Endothelial cell of umbilical vein (primary cell): ENCODE data around the gene ZC3H14. TPM values are rescaled to one million over a fixed set of nuclear protein-coding genes. Genes with fewer than 3 reads are reported as not detected.

Experiments used
- BruUV-seq: library from RNA; stranded (reverse); fragments of 400-500 nt; replicated peaks from 2 replicates; lab custom pipeline; 2021; lab: Mats Ljungman, UMichigan
- CTCF ChIA-PET: fragments of 300-600, 350-600 bp; sonication (Branson Sonifier 250); formaldehyde crosslinking; loops from one replicate; lab custom pipeline; 2021; ENCODE audit warnings: antibody characterized with exemption, inconsistent platforms; lab: Charles Lee
- POLR2A ChIA-PET: fragments of 300-600, 350-600 bp; sonication (Branson Sonifier 250); formaldehyde crosslinking; loops from one replicate; lab custom pipeline; 2021; ENCODE audit warnings: antibody characterized with exemption, inconsistent platforms; lab: Charles Lee
- DNase-seq: peaks from one replicate; pipeline ENCODE4 v3.0.0-alpha.2; 2011; ENCODE audit warnings: low read depth, low spot score
- FAIRE-seq: peaks from 2 replicates; lab custom pipeline; 2011; peaks lifted over from hg19 to GRCh38; lab: Jason Lieb, UNC
- H2AFZ ChIP-seq: 2 replicates; pipeline ENCODE4 v1.6.0; 2012; ENCODE audit warnings: low read depth, low read length, control low read depth, inconsistent platforms
- H3K27ac ChIP-seq: 2 replicates; pipeline ENCODE4 v1.5.1; 2011; ENCODE audit warnings: low read depth, mild to moderate bottlenecking, control low read depth, low read length, moderate library complexity; ENCODE audit not compliant: insufficient read depth
- H3K27me3 ChIP-seq, 2 experiments: 2 replicates each; pipeline versions ENCODE4 v1.6.0 to v1.6.1; 2011; ENCODE audit warnings: low read length in 2 of 2, mixed read lengths in 1 of 2; ENCODE audit not compliant: control insufficient read depth in 2 of 2, insufficient read depth in 2 of 2
- H3K36me3 ChIP-seq, 2 experiments: 2 replicates in 1 of 2; 3 replicates in 1 of 2; pipeline ENCODE4 v1.5.1; 2011; ENCODE audit warnings: low read length in 2 of 2, mild to moderate bottlenecking in 1 of 2, moderate library complexity in 1 of 2; ENCODE audit not compliant: control insufficient read depth in 2 of 2, insufficient read depth in 2 of 2; ENCODE audit errors: extremely low read depth in 1 of 2
- H3K4me1 ChIP-seq: 3 replicates; pipeline ENCODE4 v1.5.1; 2011; ENCODE audit warnings: mild to moderate bottlenecking, low read length; ENCODE audit not compliant: control insufficient read depth, insufficient read depth; ENCODE audit errors: extremely low read depth
- H3K4me2 ChIP-seq: 2 replicates; pipeline ENCODE4 v1.6.1; 2011; ENCODE audit warnings: low read length, control low read depth, mixed read lengths; ENCODE audit not compliant: insufficient read depth
- H3K4me3 ChIP-seq, 3 experiments: fragments of 200-600 bp in 1 of 3; sonication (generic), shearing (Covaris generic) in 1 of 3; replicated peaks in 1 of 3; 2 replicates each; pipeline ENCODE4 v1.5.1; 2011 to 2016; ENCODE audit warnings: control low read depth in 3 of 3, low read length in 3 of 3, mild to moderate bottlenecking in 2 of 3, inconsistent platforms in 1 of 3, low read depth in 1 of 3, moderate library complexity in 1 of 3; ENCODE audit not compliant: insufficient read depth in 1 of 3
- H3K79me2 ChIP-seq: 2 replicates; pipeline ENCODE4 v1.6.0; 2012; ENCODE audit warnings: low read length, inconsistent platforms; ENCODE audit not compliant: control insufficient read depth, insufficient read depth
- H3K9ac ChIP-seq: replicated peaks from 2 replicates; pipeline ENCODE3; 2011; ENCODE audit warnings: low read length, control low read depth; ENCODE audit not compliant: insufficient read depth; ENCODE audit errors: extremely low read depth
- H3K9me1 ChIP-seq: replicated peaks from 3 replicates; pipeline ENCODE4 v1.6.0; 2011; ENCODE audit warnings: mild to moderate bottlenecking, low read length; ENCODE audit not compliant: control insufficient read depth, insufficient read depth; ENCODE audit errors: extremely low read depth
- H3K9me3 ChIP-seq: replicated peaks from 2 replicates; pipeline ENCODE4 v1.5.1; 2012; ENCODE audit warnings: low read length, inconsistent platforms; ENCODE audit not compliant: control insufficient read depth, insufficient read depth
- H4K20me1 ChIP-seq: replicated peaks from 2 replicates; pipeline ENCODE3; 2011; ENCODE audit warnings: mild to moderate bottlenecking, low read length; ENCODE audit not compliant: control insufficient read depth, insufficient read depth; ENCODE audit errors: extremely low read depth
- CTCF ChIP-seq, 2 donors: IDR thresholded peaks; 1 replicate in 1 of 2; 2 replicates in 1 of 2; pipeline ENCODE4 v1.5.1; 2011; ENCODE audit warnings: low read length in 2 of 2, mild to moderate bottlenecking in 2 of 2, moderate library complexity in 2 of 2, control low read depth in 1 of 2, inconsistent platforms in 1 of 2, low read depth in 1 of 2; ENCODE audit not compliant: insufficient read depth in 1 of 2; ENCODE audit errors: extremely low read depth in 1 of 2
- EZH2 ChIP-seq: IDR thresholded peaks from 2 replicates; pipeline ENCODE4 v1.6.1; 2012; ENCODE audit warnings: borderline replicate concordance, low read depth, mild to moderate bottlenecking, moderate library complexity, low read length, inconsistent platforms; ENCODE audit not compliant: severe bottlenecking
- GATA2 ChIP-seq: IDR thresholded peaks from 2 replicates; pipeline ENCODE4 v1.7.0; 2011; ENCODE audit warnings: low read depth, mild to moderate bottlenecking, moderate library complexity, mixed read lengths, low read length; ENCODE audit not compliant: insufficient read length, insufficient read depth
- JUN ChIP-seq: IDR thresholded peaks from 2 replicates; pipeline ENCODE4 v1.6.1; 2011; ENCODE audit warnings: borderline replicate concordance, low read depth; ENCODE audit not compliant: insufficient read length, insufficient read depth
- MYC ChIP-seq: IDR thresholded peaks from one replicate; pipeline ENCODE4 v1.6.1; 2011; ENCODE audit warnings: mild to moderate bottlenecking, low read depth, low read length
- POLR2A ChIP-seq: IDR thresholded peaks from 2 replicates; pipeline ENCODE4 v1.6.1; 2012; ENCODE audit warnings: low read depth, mild to moderate bottlenecking, control low read depth, low read length
- POLR2AphosphoS5 ChIP-seq: IDR thresholded peaks from 2 replicates; pipeline ENCODE4 v1.6.1; 2012; ENCODE audit warnings: low read depth, mild to moderate bottlenecking, control low read depth, low read length, moderate library complexity; ENCODE audit not compliant: insufficient read depth
- dilution Hi-C: fragments of 300-500 bp; cut with MboI; formaldehyde crosslinking; loops from one replicate; pipeline ENCODE4 v1.15.0; 2019; ENCODE audit warnings: low sequenced_read_pairs; ENCODE audit not compliant: extremely low pct_ligation_motif_present
- intact Hi-C: fragments of 100-400 bp; cut with micrococcal nuclease; formaldehyde crosslinking; loops from one replicate; pipeline ENCODE4 v1.10.0; 2022
- polyA plus RNA-seq, 4 experiments: library from polyadenylated mRNA; depleted of rRNA in 3 of 4; stranded (reverse) in 3 of 4; unstranded in 1 of 4; fragments of >200 nt; gene quantifications; 2 replicates each; pipeline versions ENCODE4 v1.2.1 to v1.2.3, GENCODE V29; 2011 to 2012; ENCODE audit warnings: missing spikeins in 1 of 4
- total RNA-seq: library from RNA; stranded (reverse); gene quantifications from 2 replicates; pipeline ENCODE4 v1.2.3, GENCODE V29; 2021
- TF ChIP-seq, protein P1 (sequence below): IDR thresholded peaks from 2 replicates; pipeline ENCODE4 v1.6.1; 2011; ENCODE audit not compliant: insufficient read depth, insufficient read length

The ZC3H14 gene
- total and polyA plus RNA-seq, 2 donors (not counting 3 experiments of a cell fraction or from before 2014, with no cell fraction given): 61.2 to 61.8 TPM

- FAIRE-seq: no peak
- POLR2A ChIA-PET: no interaction called here
- TF ChIP-seq POLR2AphosphoS5 (no peak), EZH2 (no peak), JUN (no peak), POLR2A (no peak), GATA2 (no peak), CTCF (IDR thresholded peaks at IDR 0.05; ENCODE audit: extremely low read depth in 1 of 2, insufficient read depth in 1 of 2, low read depth in 1 of 2, low read length in 2 of 2) (no peak), MYC (no peak)
- TF ChIP-seq, protein P1, sequence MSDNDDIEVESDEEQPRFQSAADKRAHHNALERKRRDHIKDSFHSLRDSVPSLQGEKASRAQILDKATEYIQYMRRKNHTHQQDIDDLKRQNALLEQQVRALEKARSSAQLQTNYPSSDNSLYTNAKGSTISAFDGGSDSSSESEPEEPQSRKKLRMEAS: no peak
- Histone ChIP-seq H3K27me3 (no peaks in the 10 kb centered on the region), H3K4me3 (no peak overlapping the region), H2AFZ (no peak overlapping the region), H4K20me1 (peaks cover 7% of the 10 kb centered on the region), H3K4me1 (peaks cover 7% of the 10 kb centered on the region), H3K79me2 (peaks cover 56% of the 10 kb centered on the region), H3K9me1 (no peaks in the 10 kb centered on the region), H3K27ac (no peak overlapping the region), H3K36me3 (peaks cover 4% of the 10 kb centered on the region in 2 experiments), H3K9ac (no peak overlapping the region), H3K4me2 (no peak overlapping the region), H3K9me3 (no peaks in the 10 kb centered on the region)
- dilution Hi-C loops (no loop called here), intact Hi-C loops (no loop called here)
- CTCF ChIA-PET: no interaction called here
- no TSS peak for BruUV-seq
- DNase-seq: no peak
These were observed 17.6 kb upstream of the ZC3H14 start for GRCh38 chr14:88545256-88545655.
